Measurements from ENCODE around the gene MARCHF10. TPM values are rescaled to one million over a fixed set of nuclear protein-coding genes. Genes with fewer than 3 reads are reported as not detected.

MARCHF10 gene
- total and polyA plus RNA-seq, 9 of the 15 experiments (the other 6 are each of a cell fraction or from before 2014, with no cell fraction given) = not detected

DNA sequence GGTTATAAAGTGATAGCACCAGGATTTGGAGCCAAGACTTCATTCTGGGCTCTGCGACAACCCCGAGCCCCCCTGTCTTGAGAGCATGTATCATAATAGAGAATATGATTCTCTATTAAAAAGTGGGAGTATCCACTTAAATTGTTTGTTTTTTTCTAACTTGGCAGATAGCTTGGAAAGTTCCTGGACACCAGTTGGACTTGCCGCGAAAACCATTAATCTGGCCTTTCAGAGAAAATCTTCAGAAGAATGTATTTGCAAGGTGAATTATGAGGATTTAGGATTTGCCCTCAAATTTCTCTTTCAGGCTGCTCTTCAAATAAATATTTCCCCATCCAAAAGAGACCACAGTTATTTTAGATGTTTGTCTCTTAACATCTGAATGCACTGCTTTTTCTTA, 53.5 kb downstream of the MARCHF10 start:
- Histone ChIP-seq H3K27ac (ENCODE audit: extremely low read depth, low read depth, low read length) (no peak overlapping the region), H3K4me2 (ENCODE audit: insufficient read depth, low read length) (no peak overlapping the region), H3K9me1 (ENCODE audit: control insufficient read depth, insufficient read depth, low read length) (no peaks in the 10 kb centered on the region), H3K27me3 (ENCODE audit: control insufficient read depth in 2 of 2, insufficient read depth in 2 of 2, low read length in 2 of 2) (peaks cover 56 to 65% of the 10 kb centered on the region in 2 experiments), H4K20me1 (replicated peaks; ENCODE audit: control insufficient read depth, insufficient read depth, low read length) (peaks cover 4% of the 10 kb centered on the region; the same call in 1 of the 2 replicates), H2AFZ (ENCODE audit: low read depth, low read length) (no peak overlapping the region), H3K9me3 (replicated peaks; ENCODE audit: control insufficient read depth, insufficient read depth, low read depth, low read length) (no peaks in the 10 kb centered on the region), H3K79me2 (ENCODE audit: control insufficient read depth, insufficient read depth, low read length) (no peaks in the 10 kb centered on the region), H3K4me1 (replicated peaks in 1 of 2; ENCODE audit: control insufficient read depth in 2 of 2, insufficient read depth in 2 of 2, low read length in 2 of 2) (no peaks in the 10 kb centered on the region; a peak in 1 of 5 replicates), H3K36me3 (ENCODE audit: control insufficient read depth, insufficient read depth, low read length) (no peaks in the 10 kb centered on the region), H3K9ac (ENCODE audit: insufficient read depth in 1 of 2, low read depth in 2 of 2, low read length in 2 of 2) (no peak overlapping the region), H3K4me3 (no peak overlapping the region)
- intact Hi-C loops (cut with micrococcal nuclease) = no loop called here
- CTCF ChIA-PET (ENCODE audit: low intra/inter-chr PET ratio) = no interaction called here
- FAIRE-seq (no peak), ATAC-seq (no peak), DNase-seq (ENCODE audit: extremely low read depth in 1 of 4, low spot score in 3 of 4) (no peak)
- POLR2A ChIA-PET = no interaction called here
- TF ChIP-seq CBX8 (IDR thresholded peaks at IDR 0.05; ENCODE audit: borderline replicate concordance, extremely low read depth, low read depth, low read length, poor library complexity, severe bottlenecking) (no peak), RBBP5 (IDR thresholded peaks at IDR 0.05; ENCODE audit: borderline replicate concordance, insufficient read depth, low read length, poor library complexity, severe bottlenecking) (no peak), EWSR1 (IDR thresholded peaks at IDR 0.05; ENCODE audit: borderline replicate concordance, low read depth, partially characterized antibody) (no peak), KLF13 (tag; IDR thresholded peaks at IDR 0.05; ENCODE audit: borderline replicate concordance, low read depth) (no peak), PHF8 (IDR thresholded peaks at IDR 0.05; ENCODE audit: borderline replicate concordance, low read length) (no peak), ZNF551 (CRISPR knock-in tag; IDR thresholded peaks at IDR 0.05) (no peak), TAL1 (IDR thresholded peaks at IDR 0.05) (no peak), TRIM24 (IDR thresholded peaks at IDR 0.05) (no peak), ZBED1 (IDR thresholded peaks at IDR 0.05) (no peak), SAFB (IDR thresholded peaks at IDR 0.05; ENCODE audit: borderline replicate concordance, low read depth, low read length) (no peak), TCFL5 (CRISPR knock-in tag; conservative IDR thresholded peaks at IDR 0.05) (no peak), NELFE (IDR thresholded peaks at IDR 0.05; ENCODE audit: insufficient read depth, insufficient read length) (no peak), SMC3 (conservative IDR thresholded peaks at IDR 0.05; ENCODE audit: insufficient read depth, low read depth, low read length) (no peak), ZKSCAN8 (CRISPR knock-in tag; IDR thresholded peaks at IDR 0.05) (no peak)
- TF ChIP-seq, protein P1, sequence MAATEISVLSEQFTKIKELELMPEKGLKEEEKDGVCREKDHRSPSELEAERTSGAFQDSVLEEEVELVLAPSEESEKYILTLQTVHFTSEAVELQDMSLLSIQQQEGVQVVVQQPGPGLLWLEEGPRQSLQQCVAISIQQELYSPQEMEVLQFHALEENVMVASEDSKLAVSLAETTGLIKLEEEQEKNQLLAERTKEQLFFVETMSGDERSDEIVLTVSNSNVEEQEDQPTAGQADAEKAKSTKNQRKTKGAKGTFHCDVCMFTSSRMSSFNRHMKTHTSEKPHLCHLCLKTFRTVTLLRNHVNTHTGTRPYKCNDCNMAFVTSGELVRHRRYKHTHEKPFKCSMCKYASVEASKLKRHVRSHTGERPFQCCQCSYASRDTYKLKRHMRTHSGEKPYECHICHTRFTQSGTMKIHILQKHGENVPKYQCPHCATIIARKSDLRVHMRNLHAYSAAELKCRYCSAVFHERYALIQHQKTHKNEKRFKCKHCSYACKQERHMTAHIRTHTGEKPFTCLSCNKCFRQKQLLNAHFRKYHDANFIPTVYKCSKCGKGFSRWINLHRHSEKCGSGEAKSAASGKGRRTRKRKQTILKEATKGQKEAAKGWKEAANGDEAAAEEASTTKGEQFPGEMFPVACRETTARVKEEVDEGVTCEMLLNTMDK (IDR thresholded peaks at IDR 0.05; ENCODE audit: borderline replicate concordance, insufficient read depth, low read depth, low read length, poor library complexity, severe bottlenecking) = no peak
- TF ChIP-seq, protein P2, sequence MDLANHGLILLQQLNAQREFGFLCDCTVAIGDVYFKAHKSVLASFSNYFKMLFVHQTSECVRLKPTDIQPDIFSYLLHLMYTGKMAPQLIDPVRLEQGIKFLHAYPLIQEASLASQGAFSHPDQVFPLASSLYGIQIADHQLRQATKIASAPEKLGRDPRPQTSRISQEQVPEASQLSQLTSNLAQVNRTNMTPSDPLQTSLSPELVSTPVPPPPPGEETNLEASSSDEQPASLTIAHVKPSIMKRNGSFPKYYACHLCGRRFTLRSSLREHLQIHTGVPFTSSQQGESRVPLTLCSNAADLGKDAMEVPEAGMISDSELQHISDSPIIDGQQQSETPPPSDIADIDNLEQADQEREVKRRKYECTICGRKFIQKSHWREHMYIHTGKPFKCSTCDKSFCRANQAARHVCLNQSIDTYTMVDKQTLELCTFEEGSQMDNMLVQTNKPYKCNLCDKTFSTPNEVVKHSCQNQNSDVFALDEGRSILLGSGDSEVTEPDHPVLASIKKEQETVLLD (IDR thresholded peaks at IDR 0.05) = no peak
- TF ChIP-seq, protein P3, sequence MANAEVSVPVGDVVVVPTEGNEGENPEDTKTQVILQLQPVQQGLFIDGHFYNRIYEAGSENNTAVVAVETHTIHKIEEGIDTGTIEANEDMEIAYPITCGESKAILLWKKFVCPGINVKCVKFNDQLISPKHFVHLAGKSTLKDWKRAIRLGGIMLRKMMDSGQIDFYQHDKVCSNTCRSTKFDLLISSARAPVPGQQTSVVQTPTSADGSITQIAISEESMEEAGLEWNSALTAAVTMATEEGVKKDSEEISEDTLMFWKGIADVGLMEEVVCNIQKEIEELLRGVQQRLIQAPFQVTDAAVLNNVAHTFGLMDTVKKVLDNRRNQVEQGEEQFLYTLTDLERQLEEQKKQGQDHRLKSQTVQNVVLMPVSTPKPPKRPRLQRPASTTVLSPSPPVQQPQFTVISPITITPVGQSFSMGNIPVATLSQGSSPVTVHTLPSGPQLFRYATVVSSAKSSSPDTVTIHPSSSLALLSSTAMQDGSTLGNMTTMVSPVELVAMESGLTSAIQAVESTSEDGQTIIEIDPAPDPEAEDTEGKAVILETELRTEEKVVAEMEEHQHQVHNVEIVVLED (CRISPR knock-in tag; IDR thresholded peaks at IDR 0.05) = no peak
- BruUV-seq (replicated peaks) = no TSS peak
- 31% methylated on average over 4 of the region's 4 CpGs for WGBS (ENCODE audit: insufficient coverage, low coverage, missing lambda C conversion rate)
- in situ Hi-C loops (cut with MboI) = no loop called here

All from K562 (cell line).